ENCODE data around the gene ZRANB1.

Gene ZRANB1

GRCh38 chr10:125027871-125028869 is 86.2 kb downstream of the ZRANB1 start:
- H3K27me3 ChIP-seq (ENCODE audit: insufficient read depth, insufficient read length), result no peaks in the 10 kb centered on the region
- no peak overlapping the region for H3K4me3 ChIP-seq (ENCODE audit: insufficient read length, low read depth)
- no peak for DNase-seq (ENCODE audit: low read depth, low spot score)
- H3K9me3 ChIP-seq (ENCODE audit: insufficient read depth, low read length), result no peaks in the 10 kb centered on the region
- H3K36me3 ChIP-seq (ENCODE audit: insufficient read depth, insufficient read length, low read length), result peaks cover 50% of the 10 kb centered on the region
- H3K4me1 ChIP-seq (ENCODE audit: insufficient read depth, insufficient read length), result peaks cover 2% of the 10 kb centered on the region
- TF ChIP-seq YY1 (IDR thresholded peaks at IDR 0.05; ENCODE audit: insufficient read depth, insufficient read length), result no peak
- no peak for TF ChIP-seq SUZ12 (IDR thresholded peaks at IDR 0.05; ENCODE audit: extremely low read depth, insufficient read depth, insufficient read length)
- no peak for TF ChIP-seq ZNF274 (IDR thresholded peaks at IDR 0.05; ENCODE audit: low read depth, low read length)
- no peak overlapping the region for H3K9ac ChIP-seq (ENCODE audit: insufficient read length, low read depth)

DNA sequence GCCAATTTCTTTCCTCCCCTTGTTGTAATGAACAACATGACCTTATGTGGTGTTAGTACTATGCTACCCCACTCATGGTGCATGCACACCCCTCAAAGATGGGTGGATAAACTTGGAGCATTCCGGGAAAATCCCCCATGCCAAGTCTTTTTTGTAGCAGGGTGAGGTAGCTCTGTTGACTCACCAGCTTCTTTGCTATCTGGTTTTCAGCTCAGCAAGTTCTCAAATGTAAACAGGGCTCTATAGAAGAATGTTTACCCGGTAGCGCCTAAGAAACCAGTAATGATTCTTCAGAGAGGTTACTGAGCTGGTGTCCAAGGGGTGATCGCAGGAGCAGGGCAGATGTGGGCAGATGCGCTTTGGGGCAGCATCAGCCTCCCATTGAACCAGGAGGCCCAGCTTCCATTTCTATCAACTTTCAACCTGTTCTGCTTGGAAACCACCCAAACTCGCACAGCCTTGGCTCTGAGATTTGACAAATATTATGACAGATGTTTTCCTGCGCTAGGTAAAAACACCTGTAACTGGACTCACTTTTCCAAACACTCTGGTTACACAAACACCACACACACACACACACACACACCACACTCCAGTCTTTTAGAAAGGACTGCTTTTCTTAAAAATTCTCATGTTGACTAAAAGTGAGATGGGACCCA is 87.8 kb downstream of the ZRANB1 start:
- Histone ChIP-seq H3K9ac (ENCODE audit: insufficient read length, low read depth) (no peak overlapping the region), H3K27me3 (ENCODE audit: insufficient read depth, insufficient read length) (no peaks in the 10 kb centered on the region), H3K9me3 (ENCODE audit: insufficient read depth, low read length) (no peaks in the 10 kb centered on the region), H3K4me3 (ENCODE audit: insufficient read length, low read depth) (no peak overlapping the region), H3K4me1 (ENCODE audit: insufficient read depth, insufficient read length) (peaks cover 2% of the 10 kb centered on the region), H3K36me3 (ENCODE audit: insufficient read depth, insufficient read length, low read length) (peaks cover 40% of the 10 kb centered on the region)
- DNase-seq (ENCODE audit: low read depth, low spot score), result no peak
- TF ChIP-seq YY1 (IDR thresholded peaks at IDR 0.05; ENCODE audit: insufficient read depth, insufficient read length) (no peak), SUZ12 (IDR thresholded peaks at IDR 0.05; ENCODE audit: extremely low read depth, insufficient read depth, insufficient read length) (no peak), ZNF274 (IDR thresholded peaks at IDR 0.05; ENCODE audit: low read depth, low read length) (no peak)

GRCh38 chr10:125030567-125031197 is 88.8 kb downstream of the ZRANB1 start:
- Histone ChIP-seq H3K9me3 (ENCODE audit: insufficient read depth, low read length) (no peaks in the 10 kb centered on the region), H3K4me3 (ENCODE audit: insufficient read length, low read depth) (no peak overlapping the region), H3K27me3 (ENCODE audit: insufficient read depth, insufficient read length) (no peaks in the 10 kb centered on the region), H3K4me1 (ENCODE audit: insufficient read depth, insufficient read length) (peaks cover 2% of the 10 kb centered on the region), H3K9ac (ENCODE audit: insufficient read length, low read depth) (no peak overlapping the region), H3K36me3 (ENCODE audit: insufficient read depth, insufficient read length, low read length) (peaks cover 43% of the 10 kb centered on the region)
- DNase-seq (ENCODE audit: low read depth, low spot score), result no peak
- TF ChIP-seq ZNF274 (IDR thresholded peaks at IDR 0.05; ENCODE audit: low read depth, low read length), result no peak
- TF ChIP-seq SUZ12 (IDR thresholded peaks at IDR 0.05; ENCODE audit: extremely low read depth, insufficient read depth, insufficient read length), result no peak
- no peak for TF ChIP-seq YY1 (IDR thresholded peaks at IDR 0.05; ENCODE audit: insufficient read depth, insufficient read length)

DNA sequence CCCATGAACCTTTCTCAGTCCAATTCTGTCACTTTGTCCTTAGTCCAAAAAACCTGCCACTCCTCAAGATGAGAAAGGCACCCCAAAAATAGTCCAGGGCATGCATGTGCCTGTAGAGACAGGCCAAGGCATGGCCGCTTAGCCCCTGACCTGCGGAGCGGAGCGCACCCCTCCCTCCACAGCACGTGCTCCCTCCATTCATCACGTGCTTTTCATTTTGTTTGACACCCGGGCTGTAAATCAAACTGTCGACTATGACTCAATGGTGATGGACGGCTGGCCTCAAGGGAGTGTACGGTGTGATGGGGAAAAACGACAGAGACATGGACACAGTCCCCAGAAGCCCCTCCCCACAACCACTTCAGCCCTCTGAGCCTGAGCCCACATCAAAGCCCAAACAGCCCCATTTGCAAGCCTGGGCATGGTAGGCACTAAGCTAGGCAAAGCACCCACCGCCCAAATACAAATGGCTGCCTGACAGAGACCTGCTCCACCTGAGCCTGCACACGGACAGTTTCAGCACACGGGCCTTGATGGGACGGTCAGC is 90.6 kb downstream of the ZRANB1 start:
- TF ChIP-seq YY1 (IDR thresholded peaks at IDR 0.05; ENCODE audit: insufficient read depth, insufficient read length) (no peak), SUZ12 (IDR thresholded peaks at IDR 0.05; ENCODE audit: extremely low read depth, insufficient read depth, insufficient read length) (no peak), ZNF274 (IDR thresholded peaks at IDR 0.05; ENCODE audit: low read depth, low read length) (no peak)
- no peak overlapping the region for H3K4me3 ChIP-seq (ENCODE audit: insufficient read length, low read depth)
- H3K4me1 ChIP-seq (ENCODE audit: insufficient read depth, insufficient read length), result peaks cover 4% of the 10 kb centered on the region
- H3K9me3 ChIP-seq (ENCODE audit: insufficient read depth, low read length), result no peaks in the 10 kb centered on the region
- peaks cover 37% of the 10 kb centered on the region for H3K36me3 ChIP-seq (ENCODE audit: insufficient read depth, insufficient read length, low read length)
- no peak for DNase-seq (ENCODE audit: low read depth, low spot score)
- H3K9ac ChIP-seq (ENCODE audit: insufficient read length, low read depth), result no peak overlapping the region
- no peaks in the 10 kb centered on the region for H3K27me3 ChIP-seq (ENCODE audit: insufficient read depth, insufficient read length)

GRCh38 chr10:125033146-125033924 is 91.4 kb downstream of the ZRANB1 start:
- Histone ChIP-seq H3K4me3 (ENCODE audit: insufficient read length, low read depth) (no peak overlapping the region), H3K4me1 (ENCODE audit: insufficient read depth, insufficient read length) (peaks cover 7% of the 10 kb centered on the region), H3K9ac (ENCODE audit: insufficient read length, low read depth) (no peak overlapping the region), H3K27me3 (ENCODE audit: insufficient read depth, insufficient read length) (no peaks in the 10 kb centered on the region), H3K9me3 (ENCODE audit: insufficient read depth, low read length) (no peaks in the 10 kb centered on the region), H3K36me3 (ENCODE audit: insufficient read depth, insufficient read length, low read length) (peaks cover 39% of the 10 kb centered on the region)
- DNase-seq (ENCODE audit: low read depth, low spot score), result no peak
- TF ChIP-seq YY1 (IDR thresholded peaks at IDR 0.05; ENCODE audit: insufficient read depth, insufficient read length), result no peak
- no peak for TF ChIP-seq ZNF274 (IDR thresholded peaks at IDR 0.05; ENCODE audit: low read depth, low read length)
- no peak for TF ChIP-seq SUZ12 (IDR thresholded peaks at IDR 0.05; ENCODE audit: extremely low read depth, insufficient read depth, insufficient read length)

GRCh38 chr10:125034675-125035074 is 92.8 kb downstream of the ZRANB1 start:
- no peak for DNase-seq (ENCODE audit: low read depth, low spot score)
- H3K9me3 ChIP-seq (ENCODE audit: insufficient read depth, low read length), result no peaks in the 10 kb centered on the region
- H3K9ac ChIP-seq (ENCODE audit: insufficient read length, low read depth), result no peak overlapping the region
- peaks cover 47% of the 10 kb centered on the region for H3K36me3 ChIP-seq (ENCODE audit: insufficient read depth, insufficient read length, low read length)
- H3K4me1 ChIP-seq (ENCODE audit: insufficient read depth, insufficient read length), result peaks cover 7% of the 10 kb centered on the region
- TF ChIP-seq YY1 (IDR thresholded peaks at IDR 0.05; ENCODE audit: insufficient read depth, insufficient read length), result no peak
- no peak for TF ChIP-seq ZNF274 (IDR thresholded peaks at IDR 0.05; ENCODE audit: low read depth, low read length)
- TF ChIP-seq SUZ12 (IDR thresholded peaks at IDR 0.05; ENCODE audit: extremely low read depth, insufficient read depth, insufficient read length), result no peak
- no peak overlapping the region for H3K4me3 ChIP-seq (ENCODE audit: insufficient read length, low read depth)
- H3K27me3 ChIP-seq (ENCODE audit: insufficient read depth, insufficient read length), result no peaks in the 10 kb centered on the region

Data from NT2/D1 (cell line).